DLD1 (cell line): ENCODE results near the gene BNC2.

ENCODE experiments used
- in situ Hi-C: cut with HindIII; loops from 2 replicates; pipeline ENCODE4 v1.10.0; 2017; ENCODE audit warnings: low sequenced_read_pairs

BNC2 gene

GRCh38 chr9:16769291-16769690 lies 101.2 kb downstream of the BNC2 start:
- in situ Hi-C loops: no loop called here

- in situ Hi-C loops: no loop called here
These were observed 101.7 kb downstream of the BNC2 start for GRCh38 chr9:16768816-16769215.

GRCh38 chr9:16767366-16767765 lies 103.1 kb downstream of the BNC2 start:
- in situ Hi-C loops: no loop called here

- in situ Hi-C loops: no loop called here
These were observed 106.5 kb downstream of the BNC2 start for GRCh38 chr9:16763946-16764345.

GRCh38 chr9:16755467-16756160 lies 114.9 kb downstream of the BNC2 start:
- in situ Hi-C loops: no loop called here

GRCh38 chr9:16754662-16755061 lies 115.8 kb downstream of the BNC2 start:
- in situ Hi-C loops: no loop called here

- in situ Hi-C loops: no loop called here
These were observed 117.2 kb downstream of the BNC2 start for GRCh38 chr9:16753256-16753655.

GRCh38 chr9:16752601-16753000 lies 117.9 kb downstream of the BNC2 start:
- in situ Hi-C loops: no loop called here

GRCh38 chr9:16750553-16750952 lies 119.9 kb downstream of the BNC2 start:
- in situ Hi-C loops: no loop called here

- in situ Hi-C loops: no loop called here
These were observed 125.1 kb downstream of the BNC2 start for GRCh38 chr9:16745359-16745758.

- in situ Hi-C loops: no loop called here
These were observed 126.1 kb downstream of the BNC2 start for GRCh38 chr9:16744394-16744793.

- in situ Hi-C loops: no loop called here
These were observed 127.1 kb downstream of the BNC2 start for GRCh38 chr9:16743375-16743774.

- in situ Hi-C loops: no loop called here
These were observed 135.5 kb downstream of the BNC2 start for GRCh38 chr9:16735001-16735400.

- in situ Hi-C loops: no loop called here
These were observed 137.9 kb downstream of the BNC2 start for GRCh38 chr9:16732546-16732945.

GRCh38 chr9:16730162-16730561 lies 140.3 kb downstream of the BNC2 start:
- in situ Hi-C loops: no loop called here

GRCh38 chr9:16729651-16730050 lies 140.8 kb downstream of the BNC2 start:
- in situ Hi-C loops: no loop called here

- in situ Hi-C loops: no loop called here
These were observed 142.3 kb downstream of the BNC2 start for GRCh38 chr9:16728137-16728508.

- in situ Hi-C loops: no loop called here
These were observed 142.9 kb downstream of the BNC2 start for GRCh38 chr9:16727452-16728136.

GRCh38 chr9:16726718-16727451 lies 143.6 kb downstream of the BNC2 start:
- in situ Hi-C loops: no loop called here

- in situ Hi-C loops: no loop called here
These were observed 144.4 kb downstream of the BNC2 start for GRCh38 chr9:16726029-16726428.

- in situ Hi-C loops: no loop called here
These were observed 145.4 kb downstream of the BNC2 start for GRCh38 chr9:16725066-16725465.

- in situ Hi-C loops: no loop called here
These were observed 148.5 kb downstream of the BNC2 start for GRCh38 chr9:16721972-16722371.
